GM12891 (cell line): ENCODE measurements around the gene LEFTY1.

Source experiments
- POLR2A ChIP-seq: IDR thresholded peaks from 2 replicates; pipeline ENCODE4 v1.6.1; 2011; ENCODE audit warnings: low read depth, low read length, control low read depth
- POLR2AphosphoS5 ChIP-seq: IDR thresholded peaks from 2 replicates; pipeline ENCODE4 v1.6.1; 2011; ENCODE audit warnings: low read depth, low read length, control low read depth
- SPI1 ChIP-seq: IDR thresholded peaks from 2 replicates; pipeline ENCODE4 v1.6.1; 2011; ENCODE audit warnings: low read depth, low read length, control low read depth
- TAF1 ChIP-seq: IDR thresholded peaks from 2 replicates; pipeline ENCODE4 v1.6.1; 2011; ENCODE audit warnings: low read depth, low read length, control low read depth

DNA sequence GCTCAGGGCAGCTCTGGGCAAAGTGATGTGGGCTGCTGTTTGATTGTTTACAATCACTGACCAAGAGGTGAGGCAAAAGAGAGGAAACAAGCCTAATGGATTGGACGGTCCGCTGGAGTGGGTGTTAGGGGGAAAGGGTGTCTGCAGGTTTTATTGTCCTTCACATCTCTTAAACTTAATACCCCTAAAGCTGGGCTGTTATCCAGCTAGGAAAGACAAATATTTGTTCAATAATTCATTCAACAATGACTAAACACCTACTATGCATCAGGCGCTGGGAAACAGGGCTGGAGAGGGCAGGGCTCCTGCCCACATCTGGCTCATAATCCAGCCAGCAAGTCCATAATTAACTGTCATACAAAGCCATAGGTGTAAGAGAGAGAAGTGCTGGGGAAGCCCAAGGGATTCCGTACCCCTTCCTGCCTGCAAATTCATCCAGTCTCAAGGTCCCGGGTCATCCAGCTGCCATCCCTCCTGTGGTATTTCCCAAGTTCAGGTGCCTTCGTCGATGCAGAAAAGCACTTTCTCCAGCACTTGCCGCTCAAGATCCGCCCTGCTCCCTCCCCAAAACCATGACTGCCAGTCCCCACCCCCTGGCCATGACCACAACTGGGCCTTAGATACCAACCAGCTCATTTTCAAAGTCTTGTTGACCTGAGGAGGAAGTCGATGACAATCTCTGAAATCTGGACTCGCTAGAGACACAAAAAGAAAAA, 17.4 kb downstream of the LEFTY1 start:
- TF ChIP-seq POLR2AphosphoS5 (no peak), POLR2A (no peak), TAF1 (no peak), SPI1 (no peak)
